GM21390 (cell line): Measurements from ENCODE around the gene ARHGEF28.

Source experiments
- ATAC-seq: cut with Tn5 transposase; IDR thresholded peaks from one replicate; pipeline ENCODE4 v1.9.1; 2021; ENCODE audit not compliant: unreplicated experiment

Gene ARHGEF28

DNA sequence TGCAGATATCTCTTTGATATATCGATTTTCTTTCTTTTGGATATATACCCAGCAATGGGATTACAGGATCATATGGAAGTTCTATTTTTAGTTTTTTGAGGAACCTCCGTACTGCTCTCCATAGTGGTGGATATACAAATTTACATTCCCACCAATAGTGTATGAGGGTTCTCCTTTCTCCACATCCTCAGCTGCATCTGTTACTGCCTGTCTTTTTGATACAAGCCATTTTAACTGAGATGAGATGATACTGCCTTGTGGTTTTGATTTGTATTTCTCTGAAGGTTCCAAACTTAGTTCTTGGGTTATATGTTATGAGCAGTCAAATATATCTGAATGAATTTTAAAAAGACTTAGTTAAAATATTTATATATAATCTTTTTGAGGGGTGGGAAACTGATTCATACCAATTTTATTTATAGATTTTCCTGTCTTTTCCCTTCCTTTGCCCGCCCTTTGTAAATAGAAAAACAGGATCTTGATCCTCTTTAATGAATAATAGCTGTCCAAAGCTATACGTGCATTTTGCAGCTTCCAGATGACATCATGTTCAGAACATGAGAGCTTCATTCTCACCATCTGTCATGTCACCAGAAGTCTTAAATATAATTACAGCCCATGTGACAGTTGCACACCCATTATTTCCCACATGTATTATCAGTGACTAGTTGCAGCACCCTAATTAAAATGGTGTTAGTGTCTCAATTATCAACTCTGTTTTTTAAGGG is 6.2 kb upstream of the ARHGEF28 start:
- ATAC-seq: no peak

DNA sequence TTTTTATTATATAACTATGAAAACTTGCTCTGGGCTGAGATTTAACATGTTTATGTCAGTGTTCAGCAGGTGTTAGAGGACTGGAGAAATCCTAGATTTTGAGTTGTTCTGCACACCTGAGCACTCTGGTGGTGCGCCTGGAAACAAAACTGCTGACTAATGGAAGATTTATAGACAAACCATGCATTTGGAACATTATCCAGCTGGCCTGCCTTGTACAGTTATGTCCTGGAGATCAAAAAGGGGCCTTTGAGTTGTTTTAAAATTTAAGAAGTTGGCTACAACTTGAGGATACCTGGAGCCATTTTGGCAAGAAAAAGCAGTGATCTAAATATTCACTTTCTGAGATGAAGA is 5.7 kb upstream of the ARHGEF28 start:
- ATAC-seq: no peak

DNA sequence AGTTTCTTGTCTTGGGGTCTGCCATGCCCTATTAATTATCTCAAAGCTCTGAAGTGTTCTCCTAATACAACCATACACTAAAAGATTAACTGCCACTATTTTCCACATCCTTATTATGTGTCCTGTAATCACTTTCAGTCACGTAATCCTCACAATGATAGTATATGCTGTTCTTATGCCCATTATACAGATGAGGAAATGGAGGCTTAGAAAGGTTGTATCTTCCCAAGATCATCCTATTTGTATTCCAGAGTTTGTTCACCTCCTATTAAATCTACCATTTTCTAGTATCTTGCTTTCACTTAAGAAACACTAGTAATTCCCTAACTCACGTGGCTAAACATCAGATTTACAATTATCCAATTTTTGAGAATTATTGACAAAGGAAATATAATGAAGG is 2.9 kb upstream of the ARHGEF28 start:
- ATAC-seq: no peak

DNA sequence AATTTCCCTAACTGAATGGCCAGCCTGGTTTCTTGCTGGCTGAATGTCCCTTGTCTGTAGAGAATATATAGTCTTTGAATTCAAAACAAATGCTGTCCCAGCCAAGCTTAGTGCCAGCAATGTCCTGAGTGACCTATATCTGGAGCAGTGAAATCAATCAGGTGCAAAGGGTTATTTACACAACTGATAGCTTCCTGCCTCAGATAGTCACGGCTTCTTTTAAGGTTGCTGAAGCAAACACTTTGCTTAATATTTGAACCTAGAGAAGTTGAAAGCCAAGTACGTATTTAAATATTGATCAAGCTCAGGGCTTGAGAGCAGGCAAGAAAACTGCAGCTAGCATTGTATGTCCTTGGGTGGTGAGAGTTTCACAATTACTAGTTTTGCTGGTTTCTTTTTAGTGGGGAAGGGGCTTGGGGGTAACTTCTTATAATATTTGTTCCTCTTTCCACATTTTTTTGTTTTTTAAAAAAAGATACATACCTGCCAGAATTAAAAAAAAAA is 2.0 kb upstream of the ARHGEF28 start:
- ATAC-seq: no peak

DNA sequence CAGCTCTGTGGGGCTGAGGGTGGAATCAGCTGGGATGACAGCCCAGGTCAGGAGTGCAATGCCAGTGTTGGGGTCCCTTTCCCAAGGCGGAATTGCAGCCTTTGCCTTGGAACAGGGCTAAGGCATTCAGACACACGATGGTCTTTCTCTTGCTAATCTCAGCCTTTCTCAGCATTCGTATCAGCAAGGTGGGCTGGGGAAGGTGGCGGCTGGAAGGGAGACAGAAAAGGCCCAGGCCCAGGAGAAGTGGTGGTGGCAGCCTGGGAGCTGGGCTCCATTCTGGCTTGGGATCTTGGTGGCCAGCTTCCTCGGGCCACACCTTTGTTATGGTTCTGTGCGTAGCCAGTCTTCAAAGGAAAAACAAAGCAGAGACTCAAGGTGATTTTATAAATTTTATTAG is 1.1 kb upstream of the ARHGEF28 start:
- ATAC-seq: no peak

DNA sequence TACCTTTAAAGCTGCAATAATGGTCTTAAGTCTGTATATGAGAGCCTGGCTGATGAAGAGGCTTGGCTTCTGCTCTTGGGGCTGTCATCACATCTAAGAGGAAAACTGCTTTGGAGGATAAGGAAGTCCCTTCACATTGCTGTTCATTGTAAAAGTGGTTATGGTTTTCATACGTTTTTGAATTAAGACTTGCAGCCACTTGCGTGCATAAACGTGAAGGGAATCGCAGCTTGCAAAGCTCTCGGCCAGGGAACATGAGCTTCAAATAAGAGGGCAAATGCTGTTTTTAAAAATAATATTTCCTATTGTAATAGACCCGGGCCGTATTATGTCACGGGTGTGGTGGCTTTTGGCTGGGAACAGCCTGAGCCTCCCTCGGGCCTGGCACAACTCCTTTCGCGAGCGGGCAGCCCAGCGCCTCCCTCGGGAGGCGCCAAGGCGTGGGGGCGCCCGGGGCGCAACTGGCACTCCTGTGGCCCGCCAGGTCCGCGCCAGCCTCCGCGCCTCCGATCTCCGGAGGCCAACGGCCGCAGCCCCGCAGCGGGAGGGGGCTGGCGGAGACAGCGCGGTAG is 538 bp upstream of the ARHGEF28 start:
- no peak for ATAC-seq

DNA sequence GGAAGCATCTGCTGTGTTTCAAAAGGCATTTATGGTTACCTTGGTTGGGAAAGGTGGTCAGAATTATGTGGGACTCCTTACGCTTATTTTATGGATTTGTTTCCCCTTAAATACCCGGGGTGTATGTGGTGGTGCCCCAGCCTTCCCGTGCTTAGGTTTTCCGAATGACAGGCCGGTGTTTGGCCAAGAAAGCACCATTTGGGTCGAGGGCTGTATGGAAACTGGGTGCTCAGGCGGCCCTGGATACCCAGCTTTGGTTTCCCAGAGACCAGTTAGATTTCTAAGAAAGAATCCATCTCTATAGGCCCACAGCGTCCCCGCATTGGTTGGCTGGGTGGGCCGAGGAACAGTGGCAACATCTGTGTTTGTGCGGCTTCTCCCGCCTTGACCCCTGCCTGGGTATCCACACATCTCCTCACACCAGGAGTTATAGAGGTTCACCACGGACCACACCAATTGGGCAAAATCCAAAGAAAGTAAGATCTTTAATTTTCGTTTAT is 868 bp downstream of the ARHGEF28 start:
- ATAC-seq: no peak

DNA sequence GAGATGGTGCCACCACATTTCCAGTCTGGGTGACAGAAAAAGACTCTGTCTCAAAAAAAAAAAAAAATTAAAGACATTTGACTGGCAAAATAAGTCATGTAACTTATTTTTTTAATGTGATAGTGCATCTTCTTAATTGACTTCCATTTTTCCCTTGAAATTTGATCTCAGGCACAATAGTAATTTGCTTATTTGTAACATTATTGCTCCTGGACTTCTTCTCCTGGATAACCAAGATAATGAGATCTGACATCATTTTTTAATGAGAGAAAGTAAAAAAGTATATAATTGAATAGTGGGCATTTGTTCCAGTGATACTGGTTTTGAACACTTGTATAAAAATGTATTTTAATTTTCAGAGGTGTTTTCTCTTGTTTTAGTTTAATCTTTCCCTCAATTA is 3.5 kb downstream of the ARHGEF28 start:
- no peak for ATAC-seq

DNA sequence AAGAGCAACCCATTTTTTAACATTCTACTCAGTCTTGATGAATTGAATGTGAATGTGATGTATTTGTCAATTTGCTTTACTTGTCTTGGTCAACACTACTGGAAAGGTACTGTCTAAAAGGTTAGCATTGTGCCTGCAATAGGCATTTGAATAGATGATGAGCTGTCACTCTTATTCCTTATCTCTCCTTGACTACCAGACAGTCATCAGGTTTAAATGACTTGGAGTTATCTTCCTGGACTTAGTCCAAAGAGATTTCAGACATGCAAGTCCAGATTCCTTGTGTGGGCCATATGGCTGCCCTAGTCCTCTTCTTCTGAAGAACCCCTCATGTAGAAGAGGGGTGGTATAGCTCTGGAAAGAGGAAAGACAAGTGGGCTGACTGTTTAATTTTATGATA is 4.8 kb downstream of the ARHGEF28 start:
- ATAC-seq: no peak

DNA sequence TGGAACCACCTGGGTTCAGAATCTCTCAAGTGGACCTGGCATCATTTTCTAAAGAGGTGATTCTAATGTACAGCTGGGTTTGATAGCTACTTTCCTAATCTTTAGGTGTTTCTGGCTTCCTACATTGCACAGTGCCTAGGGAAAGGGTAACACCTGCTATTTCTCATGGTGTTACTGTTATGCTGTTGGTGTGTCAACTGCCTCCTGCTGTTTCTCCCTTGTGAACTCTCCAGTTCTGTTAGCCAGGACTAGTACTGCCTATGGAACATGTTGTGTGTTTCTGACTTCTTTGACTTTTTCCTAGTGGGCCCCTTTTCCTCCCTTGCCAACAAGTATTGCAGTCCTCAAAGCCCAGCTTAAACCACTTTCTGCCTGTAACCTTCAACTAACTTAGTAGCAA is 5.5 kb downstream of the ARHGEF28 start:
- ATAC-seq: no peak

DNA sequence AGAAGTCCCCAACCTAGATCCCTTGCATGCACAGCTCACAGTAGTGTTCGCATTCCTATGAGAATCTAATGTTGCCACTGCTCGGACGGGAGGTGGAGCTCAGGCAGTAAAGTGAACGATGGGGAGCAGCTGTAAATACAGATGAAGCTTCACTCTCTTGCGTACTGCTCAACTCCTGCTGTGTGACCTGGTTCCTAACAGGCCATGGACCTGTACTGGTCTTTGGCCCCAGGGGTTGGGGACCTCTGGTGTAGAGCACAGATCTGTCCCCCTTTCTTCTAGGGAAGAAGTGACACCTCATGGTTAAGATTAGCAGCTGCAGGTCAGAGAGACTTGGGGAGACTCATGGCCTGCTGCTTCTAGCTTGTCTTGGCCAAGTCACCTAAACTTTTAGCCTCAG is 7.1 kb downstream of the ARHGEF28 start:
- ATAC-seq: no peak

DNA sequence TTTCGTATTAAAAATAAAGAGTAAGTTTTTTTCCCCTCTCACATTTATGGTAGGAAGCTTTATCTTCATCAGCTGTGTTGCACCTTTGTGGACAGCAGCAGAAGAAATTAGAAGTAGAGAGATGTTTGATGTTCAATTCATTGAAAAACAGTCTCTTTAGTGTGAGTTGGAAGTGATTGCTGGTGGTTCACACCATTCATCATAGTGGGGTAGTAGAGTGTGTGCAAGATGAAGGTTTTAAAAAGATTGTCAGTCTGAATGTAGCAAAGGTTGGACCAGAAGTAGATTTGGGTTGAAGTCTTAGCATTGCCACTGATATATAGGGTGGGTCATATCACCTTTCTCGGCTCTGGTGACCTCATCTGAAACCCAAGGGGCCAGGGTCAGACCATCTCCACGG is 10.4 kb downstream of the ARHGEF28 start:
- ATAC-seq: no peak

DNA sequence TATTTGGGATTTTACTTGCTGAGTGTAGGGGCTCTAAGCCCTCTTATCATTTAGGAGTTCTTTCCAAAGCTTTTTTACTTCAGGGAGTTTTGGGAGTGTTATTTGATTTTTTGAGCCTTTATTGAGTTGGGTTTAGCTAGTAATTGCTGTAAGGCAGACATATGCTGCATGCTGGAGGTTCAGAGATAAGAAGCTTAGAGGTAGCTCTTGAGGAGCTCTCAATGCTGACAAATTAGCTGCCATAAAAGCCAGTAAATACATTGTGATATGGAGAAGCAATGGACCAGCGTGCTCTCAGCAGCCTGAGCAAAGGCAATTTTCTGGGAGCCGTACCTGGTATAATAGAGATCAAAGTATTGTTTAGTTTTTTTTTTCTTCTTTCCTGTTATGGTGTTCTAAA is 11.6 kb downstream of the ARHGEF28 start:
- ATAC-seq: no peak

DNA sequence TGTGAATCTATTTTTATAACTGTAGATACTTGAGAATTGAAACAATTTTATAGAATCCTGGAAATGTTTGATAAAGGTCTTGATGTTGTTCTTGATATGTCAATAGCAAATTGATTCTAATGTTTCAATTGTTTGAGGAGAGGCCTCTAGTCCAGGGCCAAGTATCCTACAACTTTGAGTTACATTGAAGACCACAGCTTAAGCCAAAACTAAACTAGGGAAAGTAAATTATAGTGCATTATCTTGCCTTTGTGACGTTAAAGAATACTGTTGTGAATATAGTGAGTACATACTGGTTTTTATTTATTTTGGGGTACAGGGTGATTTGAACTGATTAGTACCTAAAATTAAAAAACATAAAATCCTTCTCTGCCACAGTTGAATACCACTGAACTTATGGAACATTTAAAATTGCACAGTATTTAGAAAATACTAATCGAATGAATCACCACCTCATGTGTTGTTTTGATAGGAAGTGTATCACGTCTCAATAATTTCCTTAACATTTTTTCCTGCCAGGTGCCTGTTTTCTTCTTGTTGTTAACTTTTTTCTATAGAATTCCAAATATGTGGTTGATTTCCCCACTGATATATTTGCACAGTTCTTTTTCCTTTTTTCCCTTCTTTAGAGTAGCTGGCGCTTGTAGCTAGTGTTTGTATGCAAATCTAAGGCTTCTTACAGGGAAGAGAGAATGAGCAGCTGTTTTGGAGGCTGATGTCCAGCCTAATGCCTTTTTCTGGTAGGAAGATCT is 12.5 kb downstream of the ARHGEF28 start:
- no peak for ATAC-seq

DNA sequence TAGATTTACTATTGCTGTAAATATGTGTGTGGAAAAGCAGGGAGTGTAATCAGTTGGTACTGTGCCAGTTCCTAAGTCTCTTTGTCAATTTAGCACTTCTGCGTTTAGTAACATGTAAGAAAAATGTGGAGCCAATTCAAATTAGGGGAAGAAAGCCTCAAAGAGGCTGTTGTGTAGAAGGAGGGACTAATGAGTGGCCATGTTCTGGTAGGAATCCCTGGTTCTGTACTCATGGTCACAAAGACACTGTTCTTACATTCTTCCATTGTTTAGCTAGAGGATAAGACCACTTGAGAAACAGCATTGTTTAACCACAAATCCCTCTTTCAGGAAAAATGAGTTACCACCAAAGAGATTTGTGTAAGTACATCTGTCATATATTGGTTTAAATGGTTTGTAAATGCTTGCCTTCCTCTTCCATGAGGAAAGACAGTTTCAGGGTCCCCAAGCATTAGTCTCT is 14.9 kb downstream of the ARHGEF28 start:
- ATAC-seq: no peak

DNA sequence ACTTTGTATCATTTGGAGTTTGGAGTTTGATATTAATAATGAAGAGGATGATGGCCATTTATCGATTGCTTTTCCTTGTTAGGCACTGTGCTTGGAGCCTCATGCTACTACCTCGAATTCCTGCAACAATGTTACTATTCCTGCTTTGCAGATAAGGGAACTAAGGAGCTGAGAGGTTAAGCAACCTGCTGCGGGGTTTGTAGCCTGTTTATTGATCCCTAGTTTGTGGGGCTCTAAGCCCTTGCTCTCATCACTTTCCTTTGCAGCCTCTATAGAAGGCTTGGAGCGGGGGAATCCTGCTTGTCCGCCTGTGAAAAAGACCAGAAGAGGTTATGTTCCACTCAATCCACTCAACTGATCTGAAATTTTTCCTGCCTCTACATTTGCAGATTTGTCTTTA is 15.8 kb downstream of the ARHGEF28 start:
- ATAC-seq: no peak

DNA sequence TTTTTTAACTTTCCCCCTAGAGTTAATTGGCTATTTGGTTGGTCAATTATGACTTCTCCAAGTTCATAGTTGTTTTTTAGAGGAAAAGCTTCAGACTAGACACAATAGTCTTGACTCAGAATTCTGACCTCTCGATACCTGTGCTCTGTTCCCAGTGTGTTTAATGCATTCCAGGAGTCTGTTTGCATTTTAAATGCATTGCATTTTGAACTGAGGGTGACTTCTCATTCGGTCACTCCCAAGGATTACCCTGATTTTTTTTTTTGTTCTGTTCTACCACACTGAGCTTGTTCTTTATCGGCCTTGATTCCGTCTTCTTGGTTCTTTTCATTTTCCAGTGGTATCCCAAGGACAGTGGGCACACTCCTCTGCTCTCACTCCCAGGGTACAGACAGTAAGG is 16.3 kb downstream of the ARHGEF28 start:
- ATAC-seq: no peak

DNA sequence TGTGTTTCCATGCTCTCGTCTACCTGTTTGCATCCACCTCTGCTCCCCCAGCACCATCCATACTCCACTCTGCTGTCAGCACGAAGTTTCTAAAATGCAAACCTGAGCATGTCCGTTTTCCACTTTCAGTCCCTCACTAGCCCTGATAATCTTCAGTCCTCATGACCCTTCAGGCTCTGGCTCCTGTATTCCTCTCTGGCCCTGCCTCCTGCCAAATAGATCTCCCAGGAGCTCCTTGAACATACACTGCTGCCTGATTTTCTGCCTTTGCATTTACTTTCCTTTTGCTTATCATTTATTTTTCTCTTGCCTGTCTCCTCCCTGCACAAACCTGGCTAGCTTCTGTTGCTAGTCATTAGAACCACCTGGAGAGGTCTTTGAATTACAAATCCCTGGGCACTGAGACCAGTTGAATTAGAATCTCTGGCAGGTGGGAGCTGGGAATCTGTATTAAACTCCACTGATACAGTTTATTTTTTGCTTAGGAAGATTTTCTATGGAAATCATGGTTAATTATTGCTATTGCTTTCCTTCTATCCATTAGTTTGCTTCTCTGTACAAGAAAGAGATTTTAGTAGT is 18.5 kb downstream of the ARHGEF28 start:
- no peak for ATAC-seq

DNA sequence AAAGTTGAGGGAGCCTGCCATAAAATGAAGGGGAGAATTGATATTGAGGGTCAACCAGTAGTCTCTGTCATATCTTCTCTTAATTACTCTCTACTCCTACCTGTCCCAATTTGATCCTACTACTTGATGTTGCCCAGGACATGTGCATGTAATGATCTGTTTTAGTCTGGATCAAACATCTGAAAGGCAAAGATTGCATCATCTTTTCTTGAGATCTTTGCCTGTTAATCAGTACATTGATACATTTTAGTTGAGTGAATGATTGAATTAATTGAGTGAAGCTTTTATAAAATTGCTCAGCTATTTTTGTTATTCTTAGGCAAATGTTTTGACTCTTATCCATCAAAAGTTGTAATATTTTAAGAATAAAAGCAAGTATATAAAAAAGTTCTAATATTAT is 21.7 kb downstream of the ARHGEF28 start:
- ATAC-seq: no peak

DNA sequence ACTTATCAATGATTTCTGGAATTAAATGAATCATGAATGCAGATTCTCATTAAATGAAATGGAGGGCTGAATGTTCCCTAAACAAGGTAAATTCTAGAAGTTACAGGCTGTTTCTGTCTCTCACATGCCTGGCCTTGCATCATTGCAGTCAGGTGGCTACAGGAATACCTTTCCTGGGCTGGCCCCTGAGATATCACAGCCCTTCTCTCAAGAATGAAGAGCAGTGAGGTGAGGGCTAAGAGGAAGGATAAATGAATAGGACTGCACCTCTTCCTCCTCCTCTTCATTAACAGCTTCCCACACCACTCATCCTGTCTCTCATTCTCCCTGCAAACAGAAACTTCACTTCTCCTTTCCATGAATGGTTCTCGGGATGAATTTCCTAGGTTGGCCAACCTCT is 22.5 kb downstream of the ARHGEF28 start:
- no peak for ATAC-seq

DNA sequence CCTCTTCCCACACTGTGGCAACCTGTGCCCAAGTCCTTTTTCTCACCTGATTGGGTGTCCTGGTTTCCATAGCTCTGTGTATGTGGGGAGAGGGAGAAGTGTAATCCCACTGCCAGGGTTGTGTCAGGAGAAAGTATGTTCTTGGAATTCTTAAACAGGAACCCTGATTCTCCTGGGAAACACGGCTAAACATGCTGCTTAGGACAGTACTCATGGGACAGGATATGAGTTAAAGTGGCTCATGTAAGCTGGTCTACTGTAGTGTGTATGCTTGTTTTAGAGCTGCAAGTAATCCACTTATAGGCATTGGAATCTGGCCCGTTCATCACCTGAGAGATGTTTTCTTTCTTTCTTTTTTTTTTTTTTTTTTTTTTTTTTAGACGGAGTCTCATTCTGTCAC is 23.9 kb downstream of the ARHGEF28 start:
- ATAC-seq: no peak

DNA sequence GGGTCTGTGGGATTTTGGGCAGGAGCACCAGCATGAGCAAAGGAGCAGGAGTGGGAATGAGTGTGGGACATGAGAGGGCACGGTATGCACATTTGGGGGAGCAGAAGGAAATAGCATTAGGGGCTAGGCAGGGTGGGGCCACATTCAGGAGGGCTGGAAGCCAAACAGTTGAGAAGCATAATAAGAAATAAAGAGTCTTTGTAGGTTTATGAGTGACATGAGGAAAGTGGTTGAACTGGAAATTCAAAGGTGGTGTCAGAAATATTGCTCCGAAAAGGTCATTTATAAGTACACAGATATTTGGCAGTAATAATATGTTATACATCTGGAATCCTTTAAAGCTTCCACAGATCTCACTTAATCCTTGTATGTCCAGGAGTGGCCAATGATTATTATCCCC is 26.4 kb downstream of the ARHGEF28 start:
- no peak for ATAC-seq
